ENCODE measurements around the gene FRMD5. TPM values are rescaled to one million over a fixed set of nuclear protein-coding genes. Genes with fewer than 3 reads are reported as not detected.

FRMD5 gene
- total RNA-seq, 1 experiment from 2014 or later: 27.2 TPM

DNA sequence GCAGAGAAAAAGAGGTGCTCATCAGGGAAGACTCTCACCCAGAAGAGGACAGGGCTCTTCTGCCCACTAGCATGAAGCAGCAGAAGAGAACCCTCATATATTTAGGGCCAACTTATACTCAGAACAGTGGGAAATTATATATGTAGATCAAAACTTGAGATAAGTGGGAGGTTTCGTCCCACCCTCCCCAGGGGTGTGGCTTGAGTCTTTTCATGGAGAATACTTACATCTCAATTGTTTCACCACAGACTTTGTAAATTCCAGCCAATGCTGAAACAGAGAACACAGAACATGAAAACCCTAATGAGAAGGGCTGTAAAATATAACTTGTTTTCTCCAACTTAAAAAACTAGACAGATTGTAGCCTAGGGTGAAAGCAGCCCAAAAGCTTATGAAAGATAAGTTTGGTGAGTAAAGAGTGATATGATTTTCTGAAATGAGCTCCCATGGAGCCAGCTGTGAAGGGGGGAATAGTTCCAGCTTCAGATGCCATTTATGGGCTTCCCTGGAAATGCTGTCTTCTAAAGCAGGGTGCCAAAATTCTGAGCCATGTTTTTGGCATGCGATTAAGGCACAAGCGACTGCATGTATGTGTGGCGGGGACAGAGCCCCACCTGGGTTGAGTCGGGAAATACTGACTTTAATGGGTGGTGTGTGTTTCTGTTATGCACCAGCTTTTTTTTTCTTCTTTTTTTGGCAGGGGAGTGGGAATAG lies 275.4 kb downstream of the FRMD5 start:
- Histone ChIP-seq H3K4me3 (replicated peaks in 1 of 2; ENCODE audit: low read depth in 1 of 2, low read length in 2 of 2) (no peak overlapping the region), H3K79me2 (ENCODE audit: insufficient read depth, low read length) (no peaks in the 10 kb centered on the region), H3K4me2 (ENCODE audit: low read length) (no peak overlapping the region), H3K9me2 (ENCODE audit: insufficient read depth) (no peaks in the 10 kb centered on the region), H3K27ac (ENCODE audit: low read depth, low read length) (no peak overlapping the region), H3K27me3 (ENCODE audit: insufficient read depth, low read length) (no peaks in the 10 kb centered on the region), H4K20me1 (ENCODE audit: insufficient read depth) (no peaks in the 10 kb centered on the region), H3K9ac (ENCODE audit: low read length) (no peak overlapping the region), H2AFZ (ENCODE audit: low read depth, low read length, poor library complexity, severe bottlenecking) (no peak overlapping the region), H3K4me1 (ENCODE audit: control insufficient read depth in 1 of 2, insufficient read depth in 2 of 2, low read length in 2 of 2) (peaks cover 3 to 5% of the 10 kb centered on the region in 2 experiments; a peak in 2 of 4 replicates), H3K9me3 (ENCODE audit: control insufficient read depth in 1 of 2, insufficient read depth in 1 of 2, low read depth in 1 of 2, low read length in 2 of 2) (no peaks in the 10 kb centered on the region), H3K36me3 (ENCODE audit: control insufficient read depth in 1 of 2, insufficient read depth in 2 of 2, low read length in 2 of 2) (peaks cover 0 to 27% of the 10 kb centered on the region in 2 experiments; a peak in 3 of 4 replicates)
- CTCF ChIA-PET: no interaction called here
- RAD21 ChIA-PET (ENCODE audit: low non-redundant PET in 1 of 2, low total read pairs in 2 of 2, uncharacterized antibody in 2 of 2, unreplicated experiment in 2 of 2): no interaction called here
- intact Hi-C loops (cut with micrococcal nuclease): no loop called here
- POLR2A ChIA-PET: no interaction called here
- DNase-seq (ENCODE audit: low read depth, low spot score) (no peak), ATAC-seq (no peak)
- no TSS peak for BruUV-seq (replicated peaks)
- TF ChIP-seq SIN3A (IDR thresholded peaks at IDR 0.05; ENCODE audit: low read depth): no peak
- TF ChIP-seq, protein P1, sequence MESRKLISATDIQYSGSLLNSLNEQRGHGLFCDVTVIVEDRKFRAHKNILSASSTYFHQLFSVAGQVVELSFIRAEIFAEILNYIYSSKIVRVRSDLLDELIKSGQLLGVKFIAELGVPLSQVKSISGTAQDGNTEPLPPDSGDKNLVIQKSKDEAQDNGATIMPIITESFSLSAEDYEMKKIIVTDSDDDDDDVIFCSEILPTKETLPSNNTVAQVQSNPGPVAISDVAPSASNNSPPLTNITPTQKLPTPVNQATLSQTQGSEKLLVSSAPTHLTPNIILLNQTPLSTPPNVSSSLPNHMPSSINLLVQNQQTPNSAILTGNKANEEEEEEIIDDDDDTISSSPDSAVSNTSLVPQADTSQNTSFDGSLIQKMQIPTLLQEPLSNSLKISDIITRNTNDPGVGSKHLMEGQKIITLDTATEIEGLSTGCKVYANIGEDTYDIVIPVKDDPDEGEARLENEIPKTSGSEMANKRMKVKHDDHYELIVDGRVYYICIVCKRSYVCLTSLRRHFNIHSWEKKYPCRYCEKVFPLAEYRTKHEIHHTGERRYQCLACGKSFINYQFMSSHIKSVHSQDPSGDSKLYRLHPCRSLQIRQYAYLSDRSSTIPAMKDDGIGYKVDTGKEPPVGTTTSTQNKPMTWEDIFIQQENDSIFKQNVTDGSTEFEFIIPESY (IDR thresholded peaks at IDR 0.05; ENCODE audit: extremely low read depth, insufficient replicate concordance, low read length): no peak
- TF ChIP-seq, protein P2, sequence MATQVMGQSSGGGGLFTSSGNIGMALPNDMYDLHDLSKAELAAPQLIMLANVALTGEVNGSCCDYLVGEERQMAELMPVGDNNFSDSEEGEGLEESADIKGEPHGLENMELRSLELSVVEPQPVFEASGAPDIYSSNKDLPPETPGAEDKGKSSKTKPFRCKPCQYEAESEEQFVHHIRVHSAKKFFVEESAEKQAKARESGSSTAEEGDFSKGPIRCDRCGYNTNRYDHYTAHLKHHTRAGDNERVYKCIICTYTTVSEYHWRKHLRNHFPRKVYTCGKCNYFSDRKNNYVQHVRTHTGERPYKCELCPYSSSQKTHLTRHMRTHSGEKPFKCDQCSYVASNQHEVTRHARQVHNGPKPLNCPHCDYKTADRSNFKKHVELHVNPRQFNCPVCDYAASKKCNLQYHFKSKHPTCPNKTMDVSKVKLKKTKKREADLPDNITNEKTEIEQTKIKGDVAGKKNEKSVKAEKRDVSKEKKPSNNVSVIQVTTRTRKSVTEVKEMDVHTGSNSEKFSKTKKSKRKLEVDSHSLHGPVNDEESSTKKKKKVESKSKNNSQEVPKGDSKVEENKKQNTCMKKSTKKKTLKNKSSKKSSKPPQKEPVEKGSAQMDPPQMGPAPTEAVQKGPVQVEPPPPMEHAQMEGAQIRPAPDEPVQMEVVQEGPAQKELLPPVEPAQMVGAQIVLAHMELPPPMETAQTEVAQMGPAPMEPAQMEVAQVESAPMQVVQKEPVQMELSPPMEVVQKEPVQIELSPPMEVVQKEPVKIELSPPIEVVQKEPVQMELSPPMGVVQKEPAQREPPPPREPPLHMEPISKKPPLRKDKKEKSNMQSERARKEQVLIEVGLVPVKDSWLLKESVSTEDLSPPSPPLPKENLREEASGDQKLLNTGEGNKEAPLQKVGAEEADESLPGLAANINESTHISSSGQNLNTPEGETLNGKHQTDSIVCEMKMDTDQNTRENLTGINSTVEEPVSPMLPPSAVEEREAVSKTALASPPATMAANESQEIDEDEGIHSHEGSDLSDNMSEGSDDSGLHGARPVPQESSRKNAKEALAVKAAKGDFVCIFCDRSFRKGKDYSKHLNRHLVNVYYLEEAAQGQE (IDR thresholded peaks at IDR 0.05; ENCODE audit: low read depth): no peak
- no peak for TF ChIP-seq CEBPB (IDR thresholded peaks at IDR 0.05; ENCODE audit: low read depth)
- TF ChIP-seq, protein P3, sequence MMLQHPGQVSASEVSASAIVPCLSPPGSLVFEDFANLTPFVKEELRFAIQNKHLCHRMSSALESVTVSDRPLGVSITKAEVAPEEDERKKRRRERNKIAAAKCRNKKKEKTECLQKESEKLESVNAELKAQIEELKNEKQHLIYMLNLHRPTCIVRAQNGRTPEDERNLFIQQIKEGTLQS (IDR thresholded peaks at IDR 0.05): no peak
- TF ChIP-seq JUND (IDR thresholded peaks at IDR 0.05): no peak
- TF ChIP-seq CBX3 (IDR thresholded peaks at IDR 0.05; ENCODE audit: low read depth): no peak
- TF ChIP-seq TCF7L2 (IDR thresholded peaks at IDR 0.05; ENCODE audit: borderline replicate concordance, extremely low read depth, insufficient read depth, insufficient read length): no peak
- no peak for TF ChIP-seq ZNF274 (IDR thresholded peaks at IDR 0.05; ENCODE audit: low read depth, low read length)
- TF ChIP-seq POLR2A (IDR thresholded peaks at IDR 0.05; ENCODE audit: borderline replicate concordance, extremely low read depth, insufficient read depth, insufficient read length): no peak
- no peak for TF ChIP-seq FOSL1 (IDR thresholded peaks at IDR 0.05; ENCODE audit: low read depth)
- TF ChIP-seq EZH2 (IDR thresholded peaks at IDR 0.05): no peak
- TF ChIP-seq ZFX (IDR thresholded peaks at IDR 0.05): no peak
- TF ChIP-seq EGR1 (IDR thresholded peaks at IDR 0.05; ENCODE audit: low read depth): no peak
